Epithelial cell of prostate (primary cell): ENCODE data around the gene ATP11A.
"Not testable (repeated sequence)": the region's sequence is repeated elsewhere in the genome, so short reads cannot be mapped to it uniquely, and the experiment has no call there.

ENCODE experiments used
- DNase-seq: peaks from one replicate; pipeline ENCODE4 v3.0.0-alpha.2; 2011; ENCODE audit warnings: low read depth, low spot score
- H3K27ac ChIP-seq: fragments of 450-650 bp; 2 replicates; pipeline ENCODE4 v1.5.1; 2017; ENCODE audit warnings: mild to moderate bottlenecking

ATP11A gene

DNA sequence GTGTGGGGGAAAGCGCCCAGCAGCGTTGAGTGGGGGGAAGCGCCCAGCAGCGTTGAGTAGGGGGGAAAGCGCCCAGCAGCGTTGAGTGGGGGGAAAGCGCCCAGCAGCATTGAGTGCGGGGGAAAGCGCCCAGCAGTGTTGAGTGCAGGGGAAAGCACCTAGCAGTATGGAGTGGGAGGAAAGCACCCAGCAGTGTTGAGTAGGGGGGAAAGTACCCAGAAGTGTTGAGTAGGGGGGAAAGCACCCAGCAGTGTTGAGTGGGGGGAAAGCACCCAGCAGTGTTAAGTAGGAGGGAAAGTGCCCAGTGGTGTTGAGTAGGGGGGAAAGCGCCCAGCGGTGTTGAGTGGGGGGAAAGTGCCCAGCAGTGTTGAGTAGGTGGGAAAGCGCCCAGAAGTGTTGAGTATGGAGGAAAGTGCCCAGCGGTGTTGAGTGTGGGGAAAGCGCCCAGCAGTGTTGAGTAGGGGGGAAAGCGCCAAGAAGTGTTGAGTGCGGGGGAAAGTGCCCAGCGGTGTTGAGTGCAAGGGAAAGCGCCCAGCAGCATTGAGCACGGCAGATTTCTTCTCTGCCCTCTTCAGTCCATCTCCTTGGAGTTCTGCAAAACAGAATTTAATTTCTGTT is 138.4 kb downstream of the ATP11A start:
- DNase-seq: no peak
- no peak overlapping the region for H3K27ac ChIP-seq

DNA sequence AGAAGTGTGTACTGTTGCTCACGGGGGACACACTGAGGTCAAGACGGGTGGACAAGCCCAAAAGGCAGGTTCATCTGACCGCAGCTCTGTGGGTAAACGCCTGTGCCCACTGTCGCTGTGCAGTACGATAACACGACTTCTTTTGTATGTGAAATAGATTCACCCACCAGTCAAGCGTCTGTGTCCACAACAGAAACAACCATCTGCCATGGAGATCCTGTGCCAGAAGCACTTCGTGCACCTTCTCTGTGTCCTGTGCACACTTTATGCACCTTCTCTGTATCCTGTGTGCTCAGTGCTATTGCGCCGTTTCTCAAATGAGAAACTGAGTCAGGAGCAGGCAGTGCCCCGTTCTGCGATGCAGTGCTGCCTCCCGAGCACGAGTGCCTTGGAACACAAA is 138.9 kb downstream of the ATP11A start:
- no peak for DNase-seq
- H3K27ac ChIP-seq: no peak overlapping the region

DNA sequence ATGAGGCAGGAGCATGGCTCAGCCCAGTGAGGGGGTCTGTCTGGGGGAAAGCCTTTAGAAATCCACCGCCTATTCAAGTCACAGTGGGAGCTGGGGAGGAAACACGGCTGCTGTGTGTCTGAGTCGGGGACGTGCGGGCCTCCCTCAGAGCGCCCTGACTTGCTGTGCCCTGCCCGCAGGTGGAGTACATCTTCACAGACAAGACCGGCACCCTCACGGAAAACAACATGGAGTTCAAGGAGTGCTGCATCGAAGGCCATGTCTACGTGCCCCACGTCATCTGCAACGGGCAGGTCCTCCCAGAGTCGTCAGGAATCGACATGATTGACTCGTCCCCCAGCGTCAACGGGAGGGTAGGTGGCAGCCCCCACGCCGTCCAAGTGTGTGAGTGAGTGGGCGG is 141.4 kb downstream of the ATP11A start:
- H3K27ac ChIP-seq: no peak overlapping the region
- DNase-seq: no peak

DNA sequence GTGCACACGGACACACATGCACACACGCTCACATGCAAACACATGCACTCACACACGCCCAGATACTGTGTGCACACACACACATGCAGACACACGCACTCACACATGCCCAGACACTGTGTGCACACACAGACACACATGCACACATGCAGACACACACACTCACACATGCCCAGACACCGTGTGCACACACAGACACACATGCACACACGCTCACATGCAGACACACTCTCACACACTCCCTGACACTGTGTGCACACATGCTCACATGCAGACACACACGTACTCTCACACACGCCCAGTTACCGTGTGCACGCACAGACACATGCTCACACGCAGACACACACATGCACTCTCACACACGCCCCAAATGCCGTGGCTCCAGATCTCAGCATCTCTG is 142.0 kb downstream of the ATP11A start:
- H3K27ac ChIP-seq: no peak overlapping the region
- DNase-seq: no peak

DNA sequence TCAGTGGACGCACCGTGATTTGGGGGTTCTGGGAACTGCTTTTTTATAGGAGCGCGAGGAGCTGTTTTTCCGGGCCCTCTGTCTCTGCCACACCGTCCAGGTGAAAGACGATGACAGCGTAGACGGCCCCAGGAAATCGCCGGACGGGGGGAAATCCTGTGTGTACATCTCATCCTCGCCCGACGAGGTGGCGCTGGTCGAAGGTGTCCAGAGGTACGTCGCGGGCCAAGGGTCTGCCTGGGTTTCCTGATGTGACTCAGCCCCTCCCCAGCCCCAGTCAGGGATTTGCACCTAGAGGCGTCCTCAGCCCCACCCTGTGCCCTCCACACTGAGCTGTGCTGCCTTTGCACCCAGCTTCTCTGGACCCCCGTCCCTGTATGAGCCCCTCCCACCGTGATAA is 143.0 kb downstream of the ATP11A start:
- H3K27ac ChIP-seq: no peak overlapping the region
- no peak for DNase-seq

DNA sequence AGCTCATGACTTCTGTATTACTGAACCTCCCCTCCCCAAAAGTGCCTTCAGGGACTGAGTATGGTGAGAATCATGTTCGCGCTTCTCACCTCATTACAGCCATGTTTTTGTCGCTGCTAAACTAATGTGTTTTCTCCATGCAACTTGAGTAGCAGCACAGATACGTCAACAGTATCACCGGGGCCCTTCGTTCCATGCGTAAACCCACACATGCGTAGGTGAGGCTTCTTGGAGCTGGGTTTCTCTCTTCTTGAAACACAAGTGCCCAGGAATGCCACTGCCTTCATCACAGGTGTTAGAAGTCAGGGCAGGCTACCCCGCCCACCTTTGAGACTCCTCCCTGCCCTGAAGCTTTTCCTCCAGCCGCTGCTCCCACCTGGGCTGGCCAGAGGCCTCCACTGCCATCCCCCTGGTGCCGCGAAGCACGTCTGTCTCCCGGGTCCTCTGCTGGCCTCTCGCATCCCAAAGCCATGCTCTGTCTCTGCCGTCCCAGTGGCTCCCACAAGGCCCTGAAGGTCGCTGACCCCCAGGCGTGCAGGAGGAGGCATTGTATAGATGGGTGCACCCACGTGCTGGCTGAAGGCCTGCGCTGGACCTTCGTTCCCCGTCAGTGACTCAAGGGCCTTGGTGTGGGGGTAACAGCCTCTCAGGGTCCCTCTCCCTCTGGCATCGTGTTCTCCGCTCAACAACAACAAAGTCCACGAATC is 143.9 kb downstream of the ATP11A start:
- no peak for DNase-seq
- H3K27ac ChIP-seq: no peak overlapping the region

DNA sequence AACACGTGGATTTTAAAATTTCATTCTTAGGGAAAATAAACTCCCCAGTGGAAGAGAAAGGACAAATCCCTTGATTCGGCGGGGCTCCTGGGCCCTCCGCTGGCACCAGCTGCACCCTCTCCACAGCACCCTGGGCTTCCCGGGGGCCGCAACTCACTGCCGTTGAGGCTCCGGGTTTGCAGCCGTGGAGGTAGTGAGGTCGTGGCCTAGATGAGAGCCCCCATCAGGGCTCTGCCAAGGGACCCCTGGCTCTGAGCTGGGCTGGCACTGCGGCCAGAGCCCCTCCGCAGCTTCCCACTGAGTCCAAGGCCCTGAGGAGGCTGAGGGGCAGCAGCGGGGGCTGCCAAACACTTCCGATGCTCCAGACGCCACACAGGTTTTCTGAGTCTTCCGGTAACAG is 145.5 kb downstream of the ATP11A start:
- no peak overlapping the region for H3K27ac ChIP-seq
- no peak for DNase-seq

DNA sequence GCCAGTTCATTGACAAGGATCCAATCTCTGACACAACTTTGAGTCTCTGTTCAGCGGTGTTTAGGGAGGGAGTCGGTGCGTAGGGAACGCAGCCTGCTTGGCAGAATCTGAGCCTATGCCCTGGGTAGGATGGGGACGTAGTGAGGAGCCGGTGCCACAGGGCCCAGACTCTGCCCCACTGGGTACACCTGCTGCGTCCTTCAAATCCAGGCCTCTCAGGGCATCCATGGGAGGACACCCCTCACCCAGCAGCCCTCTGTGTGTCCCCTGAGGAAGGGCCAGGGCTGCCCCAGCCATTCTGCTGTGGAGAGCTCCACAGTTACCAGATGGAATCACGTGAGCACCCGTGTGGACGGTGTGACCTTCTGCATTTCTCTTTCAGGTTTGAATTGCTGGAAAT is 146.0 kb downstream of the ATP11A start:
- no peak for DNase-seq
- no peak overlapping the region for H3K27ac ChIP-seq

DNA sequence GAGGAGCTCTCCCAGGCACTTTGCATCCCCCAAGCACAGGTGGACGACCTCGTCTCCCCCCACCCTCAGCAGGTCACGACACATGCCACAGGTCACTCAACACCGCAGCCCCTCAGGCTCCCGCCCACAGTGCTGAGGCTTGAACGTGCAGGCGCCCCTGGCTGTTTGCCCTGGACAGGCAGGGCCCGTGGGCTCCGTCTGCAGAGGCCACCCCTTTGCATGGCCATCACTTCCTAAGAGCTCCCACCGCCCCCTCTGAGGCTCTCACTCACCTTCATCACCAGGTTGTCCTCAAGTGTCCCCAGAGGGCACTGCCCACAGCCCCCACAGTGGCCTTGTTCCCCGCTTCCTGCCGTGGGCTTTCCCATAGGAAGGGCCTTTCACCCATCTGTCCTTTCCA is 147.1 kb downstream of the ATP11A start:
- no peak for DNase-seq
- H3K27ac ChIP-seq: no peak overlapping the region

DNA sequence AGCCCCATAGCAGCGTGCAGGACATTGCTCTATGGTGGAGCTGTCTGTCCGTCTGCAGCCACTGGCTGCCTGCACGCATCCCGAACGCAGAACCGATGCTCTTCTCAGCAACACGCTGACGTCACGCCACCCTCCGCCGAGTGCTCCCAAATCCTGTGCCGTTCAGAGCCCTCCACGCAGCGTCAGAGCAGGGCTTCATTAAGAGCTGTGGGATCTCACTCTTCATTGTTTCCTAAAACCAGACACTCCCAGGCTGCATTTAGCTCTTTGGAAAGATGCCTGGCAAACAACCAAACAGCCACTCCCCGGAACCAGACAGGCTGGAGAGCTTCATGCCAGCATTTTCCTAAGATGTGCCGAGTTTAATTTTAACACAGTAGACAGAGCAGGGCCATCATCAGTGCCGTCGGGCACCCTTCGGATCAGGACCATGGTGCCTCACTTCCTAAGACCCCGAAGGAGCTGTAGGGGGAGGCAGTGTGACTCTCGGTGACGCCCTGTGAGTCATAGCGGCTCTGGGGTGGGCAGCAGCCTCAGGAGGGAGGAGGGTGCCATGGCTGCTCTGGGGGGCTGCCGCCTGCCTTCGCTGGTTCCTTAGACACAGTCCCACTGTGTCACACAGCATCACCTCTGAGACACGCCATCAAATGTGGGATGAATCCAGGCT is 147.7 kb downstream of the ATP11A start:
- no peak for DNase-seq
- H3K27ac ChIP-seq: no peak overlapping the region

DNA sequence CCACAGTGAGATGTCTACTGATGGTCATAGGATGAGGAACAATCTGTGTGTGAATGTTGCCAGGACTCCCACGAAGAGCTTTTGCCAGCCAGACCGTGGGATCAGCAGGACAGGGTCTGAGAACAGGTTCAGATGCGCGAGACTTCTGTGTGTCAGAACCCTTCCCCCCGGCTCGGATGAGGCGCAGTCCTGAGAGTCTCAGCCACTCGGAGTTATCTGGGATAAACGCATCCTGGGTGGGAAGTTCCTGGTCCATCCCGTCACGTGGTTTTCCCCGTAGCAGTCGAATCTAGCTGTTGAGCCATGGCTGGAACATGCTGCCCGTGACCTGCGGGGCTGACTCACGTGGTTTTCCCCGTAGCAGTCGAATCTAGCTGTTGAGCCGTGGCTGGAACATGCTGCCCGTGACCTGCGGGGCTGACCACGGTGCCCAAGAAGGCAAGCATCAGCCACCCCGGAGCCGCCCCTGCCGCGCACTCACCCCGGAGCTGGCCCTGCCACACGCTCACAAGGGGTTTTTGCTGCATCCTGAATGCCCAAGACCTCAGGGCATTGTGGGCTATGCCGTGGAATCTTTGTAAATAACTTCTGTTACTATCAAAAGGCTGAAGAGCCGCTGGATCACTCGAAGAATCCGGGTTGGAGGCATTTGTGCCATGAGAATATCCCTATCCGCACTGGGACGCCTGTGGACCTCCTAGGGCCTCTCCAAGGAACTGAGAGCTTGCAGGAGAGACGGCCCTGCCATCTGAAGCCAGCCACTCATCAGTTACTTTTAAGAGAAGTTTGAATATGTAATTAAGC is 148.4 kb downstream of the ATP11A start:
- no peak for DNase-seq
- no peak overlapping the region for H3K27ac ChIP-seq

DNA sequence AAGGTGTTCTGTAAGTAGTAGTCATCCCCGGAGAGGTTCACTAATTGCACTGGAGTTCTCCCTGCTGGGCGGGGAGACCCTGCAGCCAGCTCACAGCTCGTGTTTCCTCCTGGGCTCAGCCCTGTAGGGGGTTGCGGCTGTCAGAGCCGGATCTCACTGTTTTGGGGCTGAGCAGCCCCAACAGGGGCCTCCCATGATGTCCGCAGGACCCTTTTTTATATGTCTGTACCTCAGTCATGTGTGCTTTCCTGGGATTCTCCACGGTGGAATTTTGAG is 148.9 kb downstream of the ATP11A start:
- no peak overlapping the region for H3K27ac ChIP-seq
- no peak for DNase-seq

DNA sequence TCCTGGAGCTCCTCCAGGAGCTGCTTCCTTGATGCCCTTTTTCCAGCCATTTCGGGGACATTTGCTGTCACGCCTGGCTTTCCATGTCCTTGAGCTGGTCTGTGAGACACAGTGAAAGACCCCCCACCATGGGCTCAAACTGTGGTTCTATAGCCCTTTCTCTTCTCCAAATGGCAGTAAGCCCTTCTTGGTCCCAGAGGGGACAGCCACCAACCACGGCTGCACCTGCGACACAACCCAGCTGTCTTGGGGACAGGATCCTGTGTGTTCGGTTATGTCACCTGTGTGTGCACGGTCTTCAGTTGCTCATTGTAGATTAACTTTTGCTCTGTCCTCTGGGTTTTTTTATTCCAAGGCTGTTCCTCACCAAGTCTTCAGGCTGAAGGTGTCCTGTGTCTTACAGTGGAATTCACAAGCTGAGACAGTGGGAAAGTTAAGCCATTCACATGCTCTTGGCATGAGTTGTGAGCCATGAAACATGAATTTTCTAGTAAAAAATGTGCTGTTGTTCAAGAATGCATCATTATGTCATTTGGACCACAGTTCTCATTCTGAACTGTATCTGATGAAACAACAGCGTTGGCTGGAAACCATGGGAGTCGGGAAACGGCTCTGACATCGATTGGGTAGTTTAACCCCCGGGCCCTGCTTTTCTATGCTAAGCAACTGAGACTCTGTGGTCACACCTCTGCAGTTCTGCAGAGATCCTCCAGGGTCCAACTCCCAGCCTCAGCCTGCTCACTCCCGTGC is 149.7 kb downstream of the ATP11A start:
- DNase-seq: no peak

DNA sequence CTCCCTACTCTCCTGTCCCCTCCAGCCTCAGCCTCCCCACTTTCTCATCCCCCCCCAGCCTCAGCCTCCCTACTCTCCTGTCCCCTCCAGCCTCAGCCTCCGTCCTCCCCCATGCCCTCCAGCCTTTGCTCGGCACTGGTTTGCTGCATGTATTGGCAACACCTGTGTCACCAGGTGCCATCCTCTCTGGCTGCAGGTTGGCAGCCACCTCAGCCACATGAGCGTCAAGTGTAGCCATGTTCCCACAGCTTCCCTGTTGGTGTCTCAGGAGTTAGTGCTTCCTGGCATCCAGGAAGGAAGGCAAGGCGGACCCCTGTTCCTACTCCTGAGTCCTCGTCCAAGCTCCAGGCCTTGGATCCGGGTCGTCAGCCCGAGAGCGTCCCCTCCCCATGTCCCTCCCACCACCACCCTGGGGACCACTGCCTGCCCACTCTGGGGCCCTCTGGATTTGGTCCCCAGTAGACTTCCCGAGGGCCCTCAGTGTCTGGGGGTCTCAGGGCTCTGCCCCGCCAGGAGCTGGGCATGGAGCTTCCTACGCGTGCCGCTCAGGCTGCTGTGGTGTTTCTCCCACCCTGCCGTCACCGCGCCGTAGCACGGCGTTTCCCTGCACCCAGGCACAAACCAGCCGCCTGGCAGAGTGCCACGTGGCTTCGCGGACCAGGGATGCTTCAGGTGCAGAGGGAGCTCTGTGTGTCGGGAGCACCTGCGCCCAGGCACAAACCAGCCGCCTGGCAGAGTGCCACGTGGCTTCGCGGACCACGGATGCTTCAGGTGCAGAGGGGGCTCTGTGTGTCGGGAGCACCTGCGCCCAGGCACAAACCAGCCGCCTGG is 150.8 kb downstream of the ATP11A start:
- H3K27ac ChIP-seq: no peak overlapping the region
- DNase-seq: no peak

More for the DNA sequence above, 149.7 kb downstream of the ATP11A start:
- H3K27ac ChIP-seq: no peak overlapping the region

DNA sequence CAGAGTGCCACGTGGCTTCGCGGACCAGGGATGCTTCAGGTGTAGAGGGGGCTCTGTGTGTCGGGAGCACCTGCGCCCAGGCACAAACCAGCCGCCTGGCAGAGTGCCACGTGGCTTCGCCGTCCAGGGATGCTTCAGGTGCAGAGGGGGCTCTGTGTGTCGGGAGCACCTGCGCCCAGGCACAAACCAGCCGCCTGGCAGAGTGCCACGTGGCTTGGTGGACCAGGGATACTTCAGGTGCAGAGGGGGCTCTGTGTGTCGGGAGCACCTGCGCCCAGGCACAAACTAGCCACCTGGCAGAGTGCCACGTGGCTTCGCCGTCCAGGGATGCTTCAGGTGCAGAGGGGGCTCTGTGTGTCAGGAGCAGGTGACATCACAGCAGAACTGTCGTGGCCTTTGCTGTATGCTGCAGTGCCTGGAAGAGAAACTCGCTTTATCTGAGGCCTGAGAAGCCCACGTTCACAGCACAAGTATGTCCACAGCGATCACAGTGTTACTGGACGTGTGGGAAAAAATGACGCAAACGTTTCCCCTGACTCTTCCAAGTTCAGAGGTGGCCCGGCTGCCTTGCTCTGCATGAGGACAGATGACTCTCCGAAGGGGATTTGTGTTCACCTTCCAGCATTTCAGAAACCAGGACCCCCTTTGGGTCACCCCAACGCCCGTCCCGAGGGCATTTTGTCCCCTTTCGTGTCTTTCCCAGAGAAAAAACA is 151.6 kb downstream of the ATP11A start:
- not testable (repeated sequence) for H3K27ac ChIP-seq, DNase-seq

DNA sequence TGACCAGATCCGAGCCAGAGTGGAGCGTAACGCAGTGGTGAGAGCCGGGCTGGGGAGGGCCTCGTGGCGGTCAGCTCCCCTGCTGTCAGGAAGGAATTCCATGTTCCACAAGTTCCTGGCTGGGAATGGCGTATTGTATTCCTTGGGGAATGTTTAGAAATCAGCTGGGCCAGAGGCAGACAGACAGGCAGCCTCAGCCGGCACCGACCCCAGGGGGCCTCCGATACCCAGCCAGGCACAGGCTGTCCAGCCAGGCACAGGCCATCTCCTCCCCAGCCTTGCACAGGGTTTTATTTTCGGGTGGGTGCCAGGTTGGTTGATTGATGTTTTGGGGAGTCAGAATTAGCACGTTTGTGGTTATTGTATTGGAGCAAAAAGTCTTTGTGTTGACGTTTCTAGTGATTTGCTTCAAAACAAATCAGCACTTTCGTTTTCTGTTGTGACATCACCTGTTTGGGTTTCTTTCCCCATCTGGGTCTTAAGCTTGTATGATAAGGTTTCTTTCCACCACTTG is 152.6 kb downstream of the ATP11A start:
- no peak for DNase-seq
- H3K27ac ChIP-seq: no peak overlapping the region

DNA sequence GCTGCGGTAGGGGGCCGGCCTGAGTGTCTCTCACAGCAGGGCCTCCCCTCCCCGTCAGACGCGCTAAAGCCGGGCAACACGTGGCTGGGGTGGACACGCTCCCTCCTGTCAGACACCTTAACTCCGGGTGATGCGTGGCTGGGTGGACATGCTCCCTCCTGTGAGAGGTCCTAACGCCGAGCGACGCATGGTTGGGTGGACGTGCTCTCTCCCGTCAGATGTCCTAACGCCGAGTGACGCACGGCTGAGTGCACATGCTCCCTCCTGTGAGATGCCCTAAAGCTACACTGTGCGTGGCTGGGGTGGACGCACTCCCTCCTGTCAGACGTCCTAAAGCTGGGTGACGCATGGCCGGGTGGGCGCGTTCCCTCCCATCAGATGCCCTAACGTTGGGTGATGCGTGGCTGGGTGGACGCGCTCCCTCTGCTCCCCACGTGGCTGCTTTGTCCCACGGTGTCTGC is 153.1 kb downstream of the ATP11A start:
- no peak for DNase-seq
- H3K27ac ChIP-seq: no peak overlapping the region

DNA sequence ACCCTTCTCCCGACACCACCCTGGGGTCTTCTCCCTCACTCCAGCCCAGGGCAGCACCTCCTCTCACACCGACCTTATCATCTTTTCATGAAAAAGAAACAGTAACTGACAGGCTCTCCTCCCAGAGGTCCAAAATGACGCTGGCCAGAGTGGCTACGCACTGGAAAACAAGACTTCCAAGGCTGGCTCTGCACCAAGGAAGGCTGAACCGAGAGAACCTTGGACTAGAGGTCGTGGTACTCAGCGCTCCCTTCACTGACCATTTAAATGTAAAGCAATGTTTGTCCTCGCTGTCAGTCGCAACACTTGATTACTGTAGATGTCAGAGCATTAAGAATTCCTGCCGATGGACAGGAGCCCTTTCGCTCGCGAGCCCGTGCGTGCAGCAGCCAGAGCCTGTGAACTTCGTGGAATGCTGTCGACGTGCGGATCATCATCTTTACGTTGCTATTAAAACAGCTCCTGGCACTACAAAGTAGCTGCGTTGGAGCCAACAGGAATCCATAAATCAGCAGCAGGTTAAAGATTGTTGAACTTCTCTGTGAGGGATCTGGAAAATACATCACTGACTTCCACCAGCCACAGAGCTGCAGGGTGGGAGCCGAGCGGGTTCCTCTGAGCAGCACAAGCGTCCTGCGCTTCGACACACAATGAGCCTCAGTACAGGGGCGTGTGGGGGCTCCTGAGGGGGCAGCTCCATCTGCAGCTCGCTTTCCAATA is 153.7 kb downstream of the ATP11A start:
- DNase-seq: no peak
- H3K27ac ChIP-seq: no peak overlapping the region
